Naive thymus-derived CD4-positive, alpha-beta T cell (primary cell): ENCODE measurements around the gene KDM2A. TPM values are rescaled to one million over a fixed set of nuclear protein-coding genes. Genes with fewer than 3 reads are reported as not detected.

ENCODE experiments used
- ATAC-seq: fragments of 150-1000 bp; cut with Tn5 transposase; 2 replicates; pipeline ENCODE4 v1.10.0; 2021; ENCODE audit warnings: mild to moderate bottlenecking, moderate library complexity
- CTCF ChIA-PET: fragments of 350-600 bp; sonication (Branson Sonifier 250); formaldehyde crosslinking; loops from one replicate; lab custom pipeline; 2021; ENCODE audit warnings: antibody characterized with exemption; lab: Charles Lee
- POLR2A ChIA-PET: fragments of 350-600 bp; sonication (Branson Sonifier 250); formaldehyde crosslinking; loops from one replicate; lab custom pipeline; 2021; ENCODE audit warnings: antibody characterized with exemption, inconsistent platforms; lab: Charles Lee
- DNase-seq, 9 donors: peaks; one replicate each; pipeline versions ENCODE4 v3.0.0 to v3.0.0-alpha.2; 2020 to 2022; ENCODE audit warnings: mixed read lengths in 1 of 9
- H3K27ac ChIP-seq: one replicate; pipeline ENCODE4 v1.7.0; 2013; ENCODE audit warnings: mild to moderate bottlenecking, low read depth, low read length, moderate library complexity
- H3K27me3 ChIP-seq, 2 donors: one replicate each; pipeline ENCODE4 v1.7.0; 2013; ENCODE audit warnings: low read length in 2 of 2, mild to moderate bottlenecking in 2 of 2, moderate library complexity in 2 of 2; ENCODE audit not compliant: control insufficient read depth in 2 of 2, insufficient read depth in 2 of 2
- H3K36me3 ChIP-seq, 3 experiments: 1 replicate in 2 of 3; 2 replicates in 1 of 3; pipeline ENCODE4 v1.7.0; 2013; ENCODE audit warnings: low read length in 3 of 3, mild to moderate bottlenecking in 3 of 3, moderate library complexity in 1 of 3; ENCODE audit not compliant: insufficient read depth in 3 of 3, control insufficient read depth in 2 of 3
- H3K4me1 ChIP-seq, 2 donors: one replicate each; pipeline ENCODE4 v1.7.0; 2013; ENCODE audit warnings: low read length in 2 of 2, mild to moderate bottlenecking in 2 of 2, moderate library complexity in 1 of 2; ENCODE audit not compliant: control insufficient read depth in 2 of 2, insufficient read depth in 2 of 2
- H3K4me3 ChIP-seq: 2 replicates; pipeline ENCODE4 v1.7.0; 2013; ENCODE audit warnings: mild to moderate bottlenecking, low read length
- H3K9me3 ChIP-seq, 3 experiments: 1 replicate in 2 of 3; 2 replicates in 1 of 3; pipeline ENCODE4 v1.7.0; 2013; ENCODE audit warnings: low read length in 3 of 3; ENCODE audit not compliant: control insufficient read depth in 2 of 3
- H3K27ac Mint-ChIP-seq, 9 donors: one replicate each; pipeline ENCODE4 v1.8.0; 2020 to 2022; ENCODE audit warnings: mixed read lengths in 9 of 9, mild to moderate bottlenecking in 8 of 9, moderate library complexity in 5 of 9, inconsistent platforms in 2 of 9
- H3K27me3 Mint-ChIP-seq, 5 donors: one replicate each; pipeline ENCODE4 v1.8.0; 2021 to 2022; ENCODE audit warnings: mixed read lengths in 5 of 5, mild to moderate bottlenecking in 1 of 5
- H3K36me3 Mint-ChIP-seq, 5 donors: one replicate each; pipeline ENCODE4 v1.8.0; 2020 to 2022; ENCODE audit warnings: mixed read lengths in 5 of 5, mild to moderate bottlenecking in 3 of 5, inconsistent platforms in 1 of 5
- H3K4me1 Mint-ChIP-seq, 7 donors: one replicate each; pipeline ENCODE4 v1.8.0; 2020 to 2022; ENCODE audit warnings: mixed read lengths in 7 of 7, mild to moderate bottlenecking in 3 of 7, inconsistent platforms in 1 of 7
- H3K4me3 Mint-ChIP-seq, 10 donors: one replicate each; pipeline ENCODE4 v1.8.0; 2020 to 2022; ENCODE audit warnings: mild to moderate bottlenecking in 10 of 10, mixed read lengths in 10 of 10, moderate library complexity in 6 of 10, inconsistent platforms in 2 of 10
- H3K9me3 Mint-ChIP-seq, 11 donors: one replicate each; pipeline ENCODE4 v1.8.0; 2020 to 2022; ENCODE audit warnings: mixed read lengths in 11 of 11, mild to moderate bottlenecking in 4 of 11, inconsistent platforms in 1 of 11, moderate library complexity in 1 of 11
- intact Hi-C, 2 donors: fragments of 100-400 bp; cut with micrococcal nuclease; formaldehyde crosslinking; loops; one replicate each; pipeline ENCODE4 v1.15.1; 2023
- polyA plus RNA-seq, 2 donors: library from polyadenylated mRNA; unstranded; fragments of 300-500 nt; fragmentation: Illumina TruSeq; gene quantifications; one replicate each; pipeline ENCODE4 v1.2.3, GENCODE V29; 2021
- total RNA-seq, 6 experiments: library from RNA in 5 of 6; stranded (reverse) in 5 of 6; gene quantifications; 1 replicate in 5 of 6; 2 replicates in 1 of 6; pipeline ENCODE4 v1.2.3 and lab custom pipeline; 2021 to 2026

Gene KDM2A
- total and polyA plus RNA-seq, 7 experiments from 2014 or later: 8.7 to 298 (median 223) TPM

DNA sequence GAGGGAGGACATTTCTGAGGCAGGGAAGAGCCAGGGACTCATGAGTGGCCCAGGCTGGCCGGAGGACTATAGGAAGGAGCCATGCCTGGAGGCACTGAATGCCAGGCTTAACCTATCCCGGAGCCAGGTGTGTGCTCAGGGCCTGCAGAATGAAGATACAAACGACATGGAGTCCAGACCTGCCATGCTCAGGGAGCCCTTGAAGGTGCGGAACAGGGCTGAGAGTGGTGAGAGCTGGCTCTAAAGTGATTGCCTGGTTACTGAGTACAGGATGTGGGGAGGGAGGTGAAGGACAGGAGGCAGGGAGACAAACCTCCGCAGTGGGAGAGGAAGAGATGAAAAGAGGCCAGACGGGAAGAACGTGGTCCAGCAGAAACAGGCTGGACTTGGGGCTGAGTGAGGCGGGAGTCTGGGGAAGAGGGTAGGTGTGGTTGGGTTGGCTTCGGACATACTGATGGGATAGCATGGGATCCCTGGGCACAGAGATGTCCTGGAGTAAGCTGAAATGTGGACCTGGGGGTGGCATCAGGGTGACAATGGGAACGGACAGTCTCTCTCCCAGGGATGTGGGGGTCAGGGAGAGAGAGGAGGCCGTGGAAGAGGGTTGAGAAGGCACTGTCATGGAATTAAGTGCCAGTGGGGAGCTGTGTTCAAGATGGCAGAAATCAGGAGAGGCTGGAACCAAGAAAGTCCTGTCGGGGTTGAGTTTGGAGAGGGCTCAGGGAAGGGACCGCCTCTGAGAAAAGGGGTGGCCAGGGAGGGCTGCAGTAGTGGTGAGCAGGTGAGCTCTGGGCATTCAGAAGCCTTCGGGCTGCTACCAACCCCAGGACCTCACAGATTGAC lies 168.5 kb downstream of the KDM2A start:
- peaks cover 0 to 31% (median 8%) of the 10 kb centered on the region in 5 donors for H3K36me3 Mint-ChIP-seq
- intact Hi-C loops: loop anchor here (1.0 to 5.0 kb wide), 8 partner anchors 10 to 221 kb away; partner anchors contain the start of genes CDK2AP2 (in 1 of the 2), GRK2 (in 1 of the 2) and POLD4 (in 1 of the 2)
- ChIA-PET POLR2A (interaction anchor here (0.6 to 21.3 kb wide), 15 partner anchors 9 to 1789 kb away, joined by 3 to 729 read pairs (median 9); partner anchors contain the start of genes GRK2, MALAT1, POLD4 and PTPRCAP), CTCF (interaction anchor here (0.9 to 3.9 kb wide), 10 partner anchors 8 to 65 kb away, joined by 3 to 24 read pairs (median 6); partner anchors contain the start of genes POLD4 and SSH3)
- H3K9me3 Mint-ChIP-seq: peaks cover 0 to 4% (median 0%) of the 10 kb centered on the region in 11 donors
- H3K27me3 Mint-ChIP-seq: peaks cover 0 to 2% (median 0%) of the 10 kb centered on the region in 5 donors
- Histone ChIP-seq H3K4me1 (peaks cover 49 to 51% of the 10 kb centered on the region in 2 donors), H3K27me3 (no peaks in the 10 kb centered on the region), H3K27ac (peak overlapping the region; percentile 81), H3K4me3 (peak overlapping the region; percentile 95), H3K36me3 (peaks cover 19 to 59% (median 20%) of the 10 kb centered on the region in 3 experiments), H3K9me3 (no peaks in the 10 kb centered on the region)
- DNase-seq (peak in 4 of 9 donors; percentile 55 to 60 (median 58)), ATAC-seq (no peak)
- peak overlapping the region; percentile 76 to 98 (median 85) for H3K4me3 Mint-ChIP-seq
- peaks cover 21 to 74% (median 51%) of the 10 kb centered on the region in 7 donors for H3K4me1 Mint-ChIP-seq
- H3K27ac Mint-ChIP-seq: peak overlapping the region; percentile 95 to 99 (median 97)

DNA sequence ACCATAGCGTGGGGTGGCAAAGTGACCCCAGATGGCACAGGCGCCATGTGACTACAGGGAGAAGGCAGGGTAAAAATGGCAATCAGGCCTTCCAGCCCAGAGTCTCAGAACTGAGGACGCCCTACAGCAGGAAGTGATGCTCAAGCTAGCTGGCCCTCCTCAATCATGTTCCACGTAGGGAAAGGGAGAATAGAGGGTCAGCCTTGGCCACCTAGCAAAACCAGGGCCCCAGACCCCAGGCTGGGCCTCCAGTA lies 169.1 kb downstream of the KDM2A start:
- ChIA-PET POLR2A (interaction anchor here (0.6 to 21.3 kb wide), 16 partner anchors 9 to 1790 kb away, joined by 3 to 729 read pairs (median 8); partner anchors contain the start of genes GRK2, MALAT1, POLD4 and PPP1CA), CTCF (interaction anchor here (0.9 to 3.9 kb wide), 9 partner anchors 9 to 65 kb away, joined by 3 to 24 read pairs (median 7); partner anchors contain the start of genes POLD4 and SSH3)
- H3K4me3 ChIP-seq: peak overlapping the region; percentile 95
- Mint-ChIP-seq H3K4me1 (peaks cover 27 to 74% (median 54%) of the 10 kb centered on the region in 7 donors), H3K36me3 (peaks cover 0 to 35% (median 14%) of the 10 kb centered on the region in 5 donors), H3K27me3 (peaks cover 0 to 2% (median 0%) of the 10 kb centered on the region in 5 donors), H3K9me3 (peaks cover 0 to 4% (median 0%) of the 10 kb centered on the region in 11 donors), H3K27ac (peak overlapping the region; percentile 95 to 99 (median 97)), H3K4me3 (peak overlapping the region; percentile 76 to 98 (median 85))
- DNase-seq (no peak), ATAC-seq (no peak)
- H3K4me1 ChIP-seq: peaks cover 54 to 57% of the 10 kb centered on the region in 2 donors
- intact Hi-C loops: loop anchor here (1.0 to 5.0 kb wide), 8 partner anchors 11 to 221 kb away; partner anchors contain the start of genes CDK2AP2 (in 1 of the 2), GRK2 (in 1 of the 2) and POLD4 (in 1 of the 2)
- no peaks in the 10 kb centered on the region for H3K9me3 ChIP-seq
- H3K27me3 ChIP-seq: no peaks in the 10 kb centered on the region
- H3K36me3 ChIP-seq: peaks cover 13 to 54% (median 15%) of the 10 kb centered on the region in 3 experiments
- H3K27ac ChIP-seq: peak overlapping the region; percentile 81

DNA sequence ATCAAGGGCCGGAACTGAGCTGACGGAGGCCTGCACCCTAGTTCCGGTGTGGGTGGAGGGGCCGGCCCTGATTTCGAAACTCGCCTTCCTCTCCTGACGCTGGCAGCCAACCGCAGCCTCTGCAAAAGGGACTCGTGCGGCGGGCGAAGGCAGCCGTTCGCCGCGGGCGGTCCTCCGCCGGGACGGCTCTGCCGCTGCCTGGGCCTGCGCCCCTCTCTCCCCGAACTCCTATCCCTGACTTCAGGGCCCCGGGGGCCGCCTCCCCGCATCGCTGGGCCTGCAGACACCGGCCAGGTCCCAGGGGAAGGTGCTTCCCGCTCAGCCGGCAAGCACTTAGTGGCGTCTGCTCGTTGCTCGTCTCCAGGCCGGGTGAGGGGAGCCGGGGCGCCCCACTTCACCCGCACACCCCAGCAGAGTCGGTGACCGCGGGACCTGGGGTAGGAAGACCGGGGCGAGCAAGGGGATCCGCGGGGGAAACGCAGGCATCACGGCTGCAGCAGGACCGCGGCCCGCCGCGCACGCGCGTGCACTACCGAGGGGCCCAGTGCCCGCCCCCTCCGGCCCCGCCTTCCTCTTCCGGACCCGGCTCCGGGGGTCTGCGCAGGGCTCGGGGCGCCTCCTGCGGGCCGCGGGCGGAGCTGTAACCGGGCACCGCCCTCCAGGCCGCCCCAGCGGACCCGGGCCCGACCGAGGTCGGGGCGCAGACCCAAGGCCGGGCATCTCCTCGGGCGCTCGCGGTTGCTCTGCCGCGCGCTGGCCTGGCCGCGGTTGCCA lies 169.6 kb downstream of the KDM2A start:
- Mint-ChIP-seq H3K4me1 (peaks cover 29 to 73% (median 57%) of the 10 kb centered on the region in 7 donors), H3K9me3 (peaks cover 0 to 4% (median 0%) of the 10 kb centered on the region in 11 donors), H3K4me3 (peak overlapping the region; percentile 76 to 98 (median 85)), H3K27me3 (peaks cover 0 to 2% (median 0%) of the 10 kb centered on the region in 5 donors), H3K36me3 (peaks cover 0 to 37% (median 15%) of the 10 kb centered on the region in 5 donors), H3K27ac (peak overlapping the region; percentile 95 to 99 (median 97))
- Histone ChIP-seq H3K9me3 (no peaks in the 10 kb centered on the region), H3K27ac (peak overlapping the region; percentile 81), H3K36me3 (peaks cover 8 to 49% (median 9%) of the 10 kb centered on the region in 3 experiments), H3K4me1 (peaks cover 54 to 60% of the 10 kb centered on the region in 2 donors), H3K27me3 (no peaks in the 10 kb centered on the region), H3K4me3 (peak overlapping the region; percentile 95)
- peak; percentile 82 for ATAC-seq
- POLR2A ChIA-PET: interaction anchor here (0.6 to 21.3 kb wide), 18 partner anchors 8 to 1790 kb away, joined by 3 to 729 read pairs (median 7); partner anchors contain the start of genes GRK2, MALAT1, POLD4 and PPP1CA
- intact Hi-C loops: loop anchor here (1.0 to 5.0 kb wide), 9 partner anchors 11 to 220 kb away; partner anchors contain the start of genes CDK2AP2 (in 1 of the 2), GRK2 (in 1 of the 2), POLD4 (in 1 of the 2) and SSH3 (in 1 of the 2)
- CTCF ChIA-PET: interaction anchor here (0.9 to 3.9 kb wide), 11 partner anchors 9 to 64 kb away, joined by 3 to 24 read pairs (median 7); partner anchors contain the start of genes POLD4 and SSH3
- DNase-seq: peak; percentile 84 to 94 (median 91)

DNA sequence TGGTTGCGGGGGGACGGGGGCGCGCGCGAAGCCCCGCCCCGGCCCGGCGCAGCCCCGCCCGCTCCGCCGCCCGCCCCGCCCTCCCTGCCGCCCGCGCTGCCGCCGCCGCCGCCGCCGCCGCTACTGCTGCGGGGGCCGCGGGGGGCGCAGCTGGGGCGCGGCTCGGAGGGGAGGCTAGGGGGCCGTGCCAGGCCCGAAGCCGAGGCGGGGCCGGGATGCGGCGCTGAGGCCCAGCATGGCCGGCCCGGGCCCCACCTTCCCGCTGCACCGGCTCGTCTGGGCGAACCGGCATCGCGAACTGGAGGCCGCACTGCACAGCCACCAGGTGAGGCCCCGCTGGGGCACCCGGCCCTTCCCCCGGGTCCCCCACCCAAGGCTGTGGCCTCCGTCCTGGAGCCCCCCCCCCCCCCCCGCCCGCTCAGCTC lies 170.2 kb downstream of the KDM2A start, which contains the start of gene ANKRD13D:
Gene ANKRD13D (plus strand): TSS at position 78 of the 425 bp plus-strand sequence. CDS start 158 bp downstream, at position 236.
- Histone ChIP-seq H3K27me3 (no peaks in the 10 kb centered on the region), H3K9me3 (no peaks in the 10 kb centered on the region), H3K36me3 (peaks cover 2 to 48% (median 4%) of the 10 kb centered on the region in 3 experiments), H3K4me3 (peak within 1 kb of the TSS; percentile 95), H3K27ac (peak within 1 kb of the TSS; percentile 81), H3K4me1 (peaks cover 54 to 60% of the 10 kb centered on the region in 2 donors)
- ATAC-seq (peak; percentile 65), DNase-seq (peak in 1 of 9 donors; percentile 45)
- peaks cover 0 to 2% (median 0%) of the 10 kb centered on the region in 5 donors for H3K27me3 Mint-ChIP-seq
- H3K9me3 Mint-ChIP-seq: peaks cover 0 to 4% (median 0%) of the 10 kb centered on the region in 11 donors
- intact Hi-C loops: loop anchor here (1.0 to 5.0 kb wide), 4 partner anchors 14 to 220 kb away; partner anchors contain the start of genes CDK2AP2 (in 1 of the 2), GRK2 (in 1 of the 2), POLD4 (in 1 of the 2) and SSH3 (in 1 of the 2)
- H3K4me1 Mint-ChIP-seq: peaks cover 29 to 72% (median 58%) of the 10 kb centered on the region in 7 donors
- H3K36me3 Mint-ChIP-seq: peaks cover 0 to 40% (median 20%) of the 10 kb centered on the region in 5 donors
- CTCF ChIA-PET: interaction anchor here (0.9 to 3.9 kb wide), 7 partner anchors 13 to 57 kb away, joined by 3 to 24 read pairs (median 7); no protein-coding TSS in a partner anchor
- POLR2A ChIA-PET: interaction anchor here (1.0 to 21.3 kb wide), 11 partner anchors 14 to 112 kb away, joined by 3 to 729 read pairs (median 14); partner anchors contain the start of genes GRK2, POLD4, PPP1CA and SSH3
- H3K4me3 Mint-ChIP-seq: peak within 1 kb of the TSS; percentile 83 to 98 (median 91)
- H3K27ac Mint-ChIP-seq: peak within 1 kb of the TSS; percentile 95 to 99 (median 97)
